GM18498 (cell line): ENCODE data around the gene PMEPA1.

Experiments
- ATAC-seq: cut with Tn5 transposase; IDR thresholded peaks from one replicate; pipeline ENCODE4 v1.9.1; 2021; ENCODE audit warnings: mild to moderate bottlenecking, moderate library complexity; ENCODE audit not compliant: unreplicated experiment

Gene PMEPA1

DNA sequence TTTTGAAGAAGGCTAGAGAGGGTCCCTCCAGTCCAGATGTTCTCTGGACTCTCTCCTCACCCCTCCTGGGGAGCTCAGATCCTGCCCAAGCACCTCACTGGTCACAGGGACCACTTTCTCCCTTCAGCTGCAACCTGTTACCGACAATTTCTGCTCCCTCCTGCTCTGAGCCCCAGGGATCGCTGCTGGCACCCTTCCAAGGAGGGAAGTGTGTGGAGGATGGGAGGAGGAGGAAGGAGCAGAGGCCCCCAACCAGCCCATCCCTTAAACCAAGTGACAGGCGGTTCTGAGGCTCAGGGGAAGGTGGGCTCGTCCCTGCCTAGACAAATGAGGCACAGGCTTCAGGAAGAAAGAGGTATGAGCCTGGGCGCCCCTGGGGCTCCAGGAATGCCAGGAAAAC lies 13.9 kb downstream of the PMEPA1 start:
- no peak for ATAC-seq

DNA sequence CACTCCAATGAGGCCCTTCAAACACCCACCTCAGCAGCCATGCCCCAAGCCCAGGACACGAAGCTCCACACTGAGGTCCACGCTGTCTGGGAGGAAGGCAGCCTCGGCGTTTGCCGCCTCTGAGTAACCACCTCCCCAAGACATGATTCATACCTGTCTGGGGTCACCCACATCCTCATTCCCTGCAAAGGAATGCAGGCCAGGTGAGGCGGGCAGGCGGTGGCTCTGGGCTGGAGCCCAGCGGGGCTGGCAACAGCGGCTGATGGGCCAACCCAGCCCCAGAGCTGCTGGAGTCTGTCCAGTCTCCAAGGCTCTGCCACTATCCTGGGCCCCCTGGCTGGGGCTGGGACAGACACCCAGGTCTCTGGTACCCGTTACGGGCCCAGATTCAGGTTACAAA lies 14.8 kb downstream of the PMEPA1 start:
- ATAC-seq: no peak

DNA sequence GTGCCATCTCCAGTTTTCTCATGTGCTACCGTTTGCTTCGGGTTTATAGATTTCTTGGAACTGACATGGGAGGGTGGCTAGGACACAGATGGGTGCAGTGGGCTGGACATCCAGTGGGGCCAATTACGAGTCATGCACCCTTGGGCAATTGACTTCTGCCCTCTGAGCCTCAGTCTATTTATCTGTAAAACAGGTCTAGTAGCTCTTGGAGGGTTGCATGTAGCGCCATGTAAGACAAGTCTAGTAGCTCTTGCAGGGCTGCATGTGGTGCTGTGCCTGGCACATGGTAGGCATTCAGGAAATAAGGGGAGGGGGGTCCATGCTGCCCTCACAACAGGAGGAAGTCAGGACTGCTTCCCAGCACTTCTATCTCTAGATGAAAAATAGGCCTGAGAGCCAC lies 15.3 kb downstream of the PMEPA1 start:
- no peak for ATAC-seq

DNA sequence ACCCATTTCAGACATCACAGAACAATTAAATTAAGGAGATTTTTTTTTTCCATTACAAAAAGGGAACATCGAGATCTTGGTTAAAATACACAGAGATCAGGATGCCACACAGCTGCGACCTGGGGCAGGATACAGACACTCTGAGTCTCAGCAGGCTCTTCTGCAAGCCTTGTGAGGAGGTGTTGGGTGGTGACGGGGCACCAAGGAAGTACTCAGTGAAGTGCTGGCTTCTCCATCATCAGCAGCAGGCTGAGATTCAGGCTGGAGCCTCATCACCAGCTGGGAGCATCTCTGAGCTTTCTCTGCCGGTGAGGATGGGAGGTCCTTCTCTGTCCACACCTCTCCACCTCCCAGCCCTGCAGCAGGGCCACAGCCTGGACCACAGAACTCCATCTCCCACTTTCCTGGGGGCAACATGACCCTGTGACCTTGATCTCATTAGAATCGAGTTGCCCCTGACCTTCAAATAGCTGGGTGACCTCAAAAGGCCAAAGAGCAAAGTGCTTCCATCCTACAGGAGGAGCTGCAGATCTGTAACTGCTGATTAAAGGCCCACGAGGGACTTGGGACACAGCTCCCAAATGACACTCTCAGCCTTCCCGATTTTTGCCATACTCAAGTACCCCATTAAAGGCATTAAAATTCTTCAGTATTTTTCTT lies 16.0 kb downstream of the PMEPA1 start:
- no peak for ATAC-seq

DNA sequence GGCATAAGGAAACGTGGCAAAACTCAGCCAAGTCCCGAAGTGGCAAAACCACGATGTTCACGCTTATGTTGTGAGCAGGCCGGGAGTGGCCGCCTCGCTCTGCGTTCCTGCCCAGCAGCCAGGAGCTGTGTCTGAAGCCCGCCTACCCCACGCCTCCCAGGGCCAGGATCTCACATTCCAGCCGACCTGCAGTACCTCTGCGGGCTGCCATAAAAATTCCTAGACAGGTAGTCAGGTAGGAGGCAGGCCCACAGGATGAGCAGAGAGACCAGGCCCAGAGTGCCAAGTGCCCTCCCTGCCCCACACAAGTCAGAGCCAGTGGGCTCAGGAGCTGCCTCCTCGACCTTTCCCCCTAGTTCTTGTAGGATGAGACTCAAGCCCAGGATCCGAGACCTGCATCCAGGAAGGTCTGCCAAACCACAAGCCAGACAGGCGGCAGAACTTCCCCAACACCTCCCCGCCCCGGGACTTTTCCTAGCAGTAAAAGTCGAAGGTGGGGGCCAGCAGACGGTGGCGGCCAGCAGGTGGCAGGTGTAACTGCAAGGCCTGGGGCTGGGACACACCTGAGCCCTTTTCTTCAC lies 16.7 kb downstream of the PMEPA1 start:
- no peak for ATAC-seq

DNA sequence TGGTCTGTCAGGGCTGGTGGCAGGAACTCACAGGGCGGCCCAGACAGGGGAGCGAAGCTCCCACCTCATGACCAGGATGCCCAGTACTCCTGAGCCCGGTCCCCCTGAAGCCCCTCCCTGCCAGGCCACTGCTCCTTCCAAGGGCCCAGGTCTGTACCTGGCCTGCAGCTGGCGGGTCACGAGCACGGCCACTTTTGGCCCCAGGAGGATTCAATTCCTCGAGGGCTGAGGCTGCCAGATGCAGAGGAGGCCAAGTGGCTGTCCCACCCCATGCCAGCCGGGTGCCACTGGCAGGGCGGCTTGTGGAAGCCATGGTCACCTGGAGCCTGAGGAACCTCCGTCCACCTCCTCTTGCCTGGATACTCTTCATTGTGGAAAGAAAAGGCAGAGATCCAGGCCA lies 17.4 kb downstream of the PMEPA1 start:
- ATAC-seq: no peak

DNA sequence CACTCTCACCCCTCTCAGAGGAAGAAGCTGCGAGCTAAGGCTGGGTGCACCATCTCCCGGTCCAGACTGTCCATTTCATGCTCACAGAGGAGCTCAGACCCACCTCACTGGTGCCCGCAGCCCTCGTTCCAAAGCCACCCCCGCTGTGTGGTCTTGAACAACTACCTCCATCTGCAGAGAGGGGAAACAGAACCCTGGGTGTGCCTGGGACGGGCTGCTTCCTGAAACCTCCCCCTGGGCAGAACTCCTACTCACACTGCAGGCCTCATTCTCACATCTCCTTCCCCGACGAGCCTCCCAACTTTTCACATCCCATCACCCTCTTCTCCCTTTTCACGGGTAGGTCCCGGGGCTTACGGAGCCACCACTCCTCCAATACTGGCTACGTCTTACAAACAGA lies 18.1 kb downstream of the PMEPA1 start:
- no peak for ATAC-seq

DNA sequence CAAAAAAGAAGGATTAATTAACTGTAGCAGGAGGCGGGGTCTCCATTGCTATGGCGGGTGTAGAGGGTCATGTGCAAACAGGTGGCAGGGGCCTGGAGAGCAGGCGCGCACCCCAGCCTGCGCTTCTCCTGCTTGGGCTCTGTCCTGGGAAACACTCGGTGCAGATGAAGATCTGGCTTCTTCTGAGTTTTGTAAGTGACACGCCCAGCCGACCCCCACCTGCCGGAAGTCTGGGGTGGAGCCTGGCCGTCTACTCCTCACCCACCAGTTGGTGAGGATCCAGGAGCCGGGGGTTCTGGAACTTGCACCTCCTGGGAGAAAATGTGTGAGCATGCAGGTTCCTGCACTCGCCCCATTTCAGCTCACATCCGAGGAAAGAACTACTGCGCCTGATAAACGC lies 19.3 kb downstream of the PMEPA1 start:
- ATAC-seq: no peak

DNA sequence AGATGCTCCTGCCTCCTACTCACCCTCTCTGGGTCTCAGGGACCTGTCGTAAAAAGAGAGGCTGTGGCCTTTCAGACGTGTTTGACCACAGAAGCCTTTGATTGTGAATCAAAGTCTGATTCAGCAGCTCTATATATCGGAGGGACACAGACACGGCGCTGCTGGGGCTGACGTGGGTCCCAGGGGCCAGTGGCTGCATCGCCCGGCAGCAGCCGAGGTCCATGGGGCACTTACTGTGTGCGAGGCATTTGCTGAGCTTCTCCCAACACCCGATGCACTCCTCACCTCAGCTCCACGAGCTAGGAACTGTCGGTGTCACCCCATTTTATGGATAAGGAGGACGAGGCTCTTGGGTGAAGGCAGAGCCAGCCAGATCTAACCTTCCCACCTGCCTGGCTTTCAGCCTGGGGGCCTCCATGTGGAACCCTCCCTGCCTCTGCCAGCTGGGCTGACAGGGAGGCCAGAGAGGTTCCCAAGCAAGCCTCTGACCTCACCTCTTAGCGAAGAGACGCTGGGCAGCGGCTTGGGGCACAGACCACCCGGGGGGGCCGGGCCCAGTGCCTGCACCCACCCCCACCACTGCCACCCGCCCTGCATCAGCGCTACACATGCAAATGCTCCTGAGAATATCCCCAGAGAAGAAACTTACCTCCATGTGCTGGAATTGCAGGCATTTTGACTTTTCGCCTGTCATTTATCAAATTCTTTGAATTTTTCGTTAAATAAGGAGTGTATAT lies 19.9 kb downstream of the PMEPA1 start:
- ATAC-seq: no peak

DNA sequence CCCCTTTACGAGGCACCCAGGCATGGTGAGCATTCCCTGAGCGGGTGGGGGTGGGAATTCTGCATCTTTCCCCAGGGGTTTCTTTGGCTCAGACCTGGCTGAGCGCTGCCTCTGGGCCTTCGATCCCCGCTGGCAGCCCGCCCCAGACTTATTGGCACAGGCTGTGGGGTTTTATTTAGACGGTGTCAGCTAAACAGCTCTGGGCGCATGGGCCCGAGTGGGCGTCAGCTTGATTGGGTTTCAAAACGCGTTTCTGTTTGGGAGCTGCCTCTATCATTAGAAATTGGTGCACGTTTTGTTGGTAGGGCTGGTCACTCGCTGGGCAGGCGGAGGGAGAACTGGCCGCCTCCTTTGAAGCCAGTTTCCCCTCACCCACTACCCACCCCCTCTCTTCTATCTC lies 21.0 kb downstream of the PMEPA1 start:
- no peak for ATAC-seq

DNA sequence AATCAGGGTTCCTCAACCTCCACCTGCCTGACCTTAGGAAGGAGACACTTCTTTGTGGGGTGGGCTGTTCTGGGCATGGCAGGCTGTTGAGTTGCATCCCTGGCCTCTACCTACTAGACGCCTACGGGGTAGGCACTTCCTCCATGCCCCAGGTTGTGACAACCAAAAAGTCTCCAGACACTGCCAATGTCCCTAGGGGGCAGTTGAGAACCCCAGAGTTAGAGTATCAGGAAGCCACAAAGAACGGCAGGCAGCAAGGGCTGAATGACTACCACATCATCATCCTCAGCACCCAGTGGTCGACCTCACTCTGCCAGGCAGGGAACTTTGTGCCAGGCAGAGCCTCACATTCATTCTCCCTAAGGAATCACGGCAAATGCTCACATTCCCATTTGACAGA lies 21.5 kb downstream of the PMEPA1 start:
- no peak for ATAC-seq

DNA sequence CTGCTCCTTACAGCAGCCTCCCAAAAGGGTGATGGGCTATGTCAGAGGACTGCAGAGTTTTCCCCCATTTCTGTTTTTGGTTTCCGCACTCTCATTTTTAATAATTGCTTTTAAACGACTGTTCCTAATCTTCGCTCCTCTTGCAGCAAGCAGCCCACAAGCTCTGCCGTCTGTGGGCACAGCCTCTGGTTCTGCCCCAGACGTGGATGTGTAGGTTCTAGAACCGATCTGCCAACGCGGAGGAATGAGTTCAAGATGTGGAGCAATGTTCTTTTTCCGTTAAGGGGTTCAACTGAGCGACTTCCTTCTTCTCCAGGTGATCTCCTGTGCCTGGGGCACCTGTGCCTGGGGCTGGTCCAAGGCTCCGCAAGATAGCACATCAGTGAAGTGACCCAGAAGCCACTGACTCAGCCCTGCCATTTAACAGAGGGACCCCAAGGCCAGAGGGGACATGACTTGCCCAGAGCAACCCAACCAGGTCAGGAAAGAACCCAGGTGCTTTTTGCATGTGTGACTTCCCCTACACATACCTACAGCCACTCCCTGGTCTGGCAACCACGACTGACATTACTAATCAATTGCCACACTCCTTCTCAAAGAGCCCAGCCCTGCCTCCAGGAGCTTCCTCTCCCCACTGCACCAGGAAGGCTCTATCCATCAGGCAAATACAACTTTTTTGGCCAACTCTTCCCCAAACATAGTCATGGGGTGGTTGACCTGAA lies 22.7 kb downstream of the PMEPA1 start:
- ATAC-seq: no peak

DNA sequence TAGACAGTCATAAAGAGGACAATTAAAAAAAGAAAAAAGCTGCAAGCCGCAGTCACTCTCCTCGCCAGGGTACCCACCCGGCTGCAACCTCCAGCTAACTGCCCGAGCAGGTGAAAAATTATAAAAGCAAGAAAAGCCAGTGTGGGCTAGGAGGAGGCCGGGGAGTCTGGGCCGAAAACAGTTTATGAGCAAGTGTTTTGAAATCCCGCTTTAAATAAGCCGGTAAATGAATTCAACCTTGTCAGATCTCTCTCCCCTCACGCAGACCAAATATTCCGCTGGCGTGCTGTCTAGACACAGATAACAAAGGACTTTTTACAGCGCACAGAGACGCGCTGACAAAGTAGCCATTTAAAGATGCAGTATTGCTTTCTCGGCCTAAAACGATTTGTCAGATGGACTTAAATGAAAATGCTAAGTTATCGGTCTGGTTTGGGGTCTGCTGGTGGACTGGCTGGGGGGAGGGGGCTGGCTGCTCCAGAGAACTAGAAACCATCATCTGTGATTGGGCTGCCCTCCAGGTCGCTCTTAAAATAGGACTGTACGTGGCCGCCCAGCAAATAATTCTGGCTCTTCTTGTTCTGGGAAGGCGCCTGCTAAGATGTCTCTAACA lies 24.6 kb downstream of the PMEPA1 start:
- ATAC-seq: no peak

DNA sequence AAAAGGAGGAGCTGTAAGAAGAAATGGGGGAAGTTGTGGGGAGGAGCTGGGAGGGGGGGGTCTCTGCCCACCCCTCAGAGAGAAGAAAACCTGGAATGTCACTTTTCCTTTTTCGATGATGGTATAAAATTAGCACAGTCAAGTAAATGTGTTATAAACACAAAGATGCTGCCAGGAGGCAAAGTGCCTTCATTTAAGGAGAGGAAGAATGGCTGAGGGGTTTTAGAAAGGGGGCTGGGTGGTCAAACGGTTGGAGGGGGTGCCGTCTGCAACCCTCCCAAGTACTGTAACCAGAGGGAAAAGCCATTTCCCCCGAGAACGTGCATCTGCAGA lies 25.0 kb downstream of the PMEPA1 start:
- ATAC-seq: no peak

DNA sequence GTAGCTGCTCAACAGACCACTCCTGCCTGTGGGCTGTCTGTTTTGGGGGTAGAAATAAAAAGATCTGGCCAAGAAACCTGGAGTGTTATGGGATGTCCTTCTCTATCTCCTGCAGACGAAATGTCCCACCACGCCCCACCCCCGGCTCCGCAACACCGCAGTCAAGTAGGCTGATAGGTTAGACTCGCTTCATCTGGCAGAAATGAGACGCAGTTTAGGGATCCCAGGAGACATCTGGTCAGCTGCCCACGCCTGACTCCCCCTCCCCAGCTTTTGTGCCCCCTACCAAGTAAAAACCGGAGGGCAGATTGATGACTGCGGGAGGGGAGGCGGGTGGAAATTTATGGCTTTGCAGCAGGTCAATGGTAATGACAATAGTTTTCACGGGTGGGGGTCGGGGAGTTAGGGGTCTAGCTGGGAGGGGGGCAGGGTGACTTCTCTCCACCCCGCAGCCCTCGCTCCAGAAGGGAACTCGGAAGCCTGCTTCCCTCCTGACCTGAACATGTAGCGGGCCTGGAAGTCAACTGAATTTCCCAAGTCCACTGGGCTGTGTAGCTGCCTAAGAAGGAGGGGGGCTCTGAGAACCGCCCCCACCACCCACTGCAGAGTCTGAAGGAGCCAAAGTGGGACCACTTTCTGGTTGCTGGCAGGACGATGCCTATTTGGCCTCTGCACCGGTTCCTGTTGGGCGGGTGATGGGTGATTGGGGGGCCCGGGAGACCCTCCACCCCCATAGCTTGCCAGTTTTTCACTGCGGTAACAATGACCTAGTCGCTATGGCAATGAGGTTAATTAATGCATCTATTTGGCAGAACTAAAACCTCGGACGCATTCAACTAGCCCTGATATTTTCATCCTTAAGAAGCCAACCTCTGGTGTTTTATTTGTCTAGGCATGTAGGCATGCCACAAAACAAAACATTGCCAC lies 25.7 kb downstream of the PMEPA1 start:
- no peak for ATAC-seq

DNA sequence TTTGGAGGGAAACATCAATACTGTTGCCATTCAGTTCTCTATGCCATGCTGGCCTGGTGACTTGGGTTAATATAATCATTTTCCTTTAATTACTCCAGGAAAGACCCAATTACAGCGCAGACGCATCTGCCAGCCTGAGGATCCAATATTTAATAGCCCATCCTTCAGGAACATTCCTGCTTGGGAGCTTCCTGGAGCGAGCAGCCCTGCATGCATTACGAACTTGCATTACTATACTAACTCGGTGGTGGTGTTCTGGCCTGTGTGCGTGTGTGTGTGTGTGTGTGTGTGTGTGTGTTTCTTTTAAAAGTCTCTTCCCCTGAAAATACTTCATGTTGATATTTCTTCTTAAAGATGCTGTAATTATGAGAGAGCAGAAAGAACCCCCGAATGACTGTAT lies 26.5 kb downstream of the PMEPA1 start:
- ATAC-seq: no peak

DNA sequence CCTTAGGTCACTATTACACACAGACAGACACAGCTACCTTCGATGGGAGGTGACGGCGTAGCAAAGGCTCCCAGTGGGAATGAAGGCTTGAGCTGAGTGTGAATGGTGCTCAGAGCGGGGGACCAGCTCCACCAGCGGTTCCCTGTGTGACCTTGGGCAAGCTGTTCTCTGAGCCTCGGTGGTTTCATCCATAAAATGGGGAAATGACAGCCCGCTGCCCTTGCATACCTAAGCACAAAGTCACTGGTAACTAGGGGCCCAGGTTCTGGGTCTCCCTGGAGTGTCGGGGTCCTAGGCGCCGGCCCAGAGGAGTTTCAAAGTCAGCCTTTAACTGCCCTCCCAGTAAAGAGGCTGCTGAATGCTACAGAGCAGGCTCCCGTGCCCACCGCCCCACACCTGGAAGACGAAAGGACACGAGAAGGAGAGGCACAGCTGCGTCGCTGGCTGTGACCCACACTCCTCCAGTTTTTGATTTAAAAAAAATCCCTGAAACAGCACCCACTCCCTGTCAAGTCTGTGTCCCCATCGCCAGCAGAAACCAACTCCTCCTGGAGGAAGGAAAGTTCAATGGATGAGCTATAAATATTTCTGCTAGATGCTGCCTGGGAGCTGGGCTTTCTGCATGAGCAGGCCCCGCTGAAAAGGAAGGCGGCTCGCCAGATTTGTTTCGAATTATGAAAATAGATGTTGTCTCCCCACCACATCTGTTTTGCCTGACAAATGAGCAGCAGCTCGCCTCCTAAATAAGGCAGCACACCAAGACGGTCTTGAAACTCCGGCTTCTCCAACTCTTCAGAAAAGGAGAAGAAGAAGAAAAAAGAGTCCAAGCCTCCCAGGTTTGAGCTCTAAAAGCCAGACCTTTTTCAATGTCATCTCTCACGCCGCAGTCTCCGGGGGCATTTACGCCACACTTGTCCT lies 27.4 kb downstream of the PMEPA1 start:
- ATAC-seq: peak; percentile 36

DNA sequence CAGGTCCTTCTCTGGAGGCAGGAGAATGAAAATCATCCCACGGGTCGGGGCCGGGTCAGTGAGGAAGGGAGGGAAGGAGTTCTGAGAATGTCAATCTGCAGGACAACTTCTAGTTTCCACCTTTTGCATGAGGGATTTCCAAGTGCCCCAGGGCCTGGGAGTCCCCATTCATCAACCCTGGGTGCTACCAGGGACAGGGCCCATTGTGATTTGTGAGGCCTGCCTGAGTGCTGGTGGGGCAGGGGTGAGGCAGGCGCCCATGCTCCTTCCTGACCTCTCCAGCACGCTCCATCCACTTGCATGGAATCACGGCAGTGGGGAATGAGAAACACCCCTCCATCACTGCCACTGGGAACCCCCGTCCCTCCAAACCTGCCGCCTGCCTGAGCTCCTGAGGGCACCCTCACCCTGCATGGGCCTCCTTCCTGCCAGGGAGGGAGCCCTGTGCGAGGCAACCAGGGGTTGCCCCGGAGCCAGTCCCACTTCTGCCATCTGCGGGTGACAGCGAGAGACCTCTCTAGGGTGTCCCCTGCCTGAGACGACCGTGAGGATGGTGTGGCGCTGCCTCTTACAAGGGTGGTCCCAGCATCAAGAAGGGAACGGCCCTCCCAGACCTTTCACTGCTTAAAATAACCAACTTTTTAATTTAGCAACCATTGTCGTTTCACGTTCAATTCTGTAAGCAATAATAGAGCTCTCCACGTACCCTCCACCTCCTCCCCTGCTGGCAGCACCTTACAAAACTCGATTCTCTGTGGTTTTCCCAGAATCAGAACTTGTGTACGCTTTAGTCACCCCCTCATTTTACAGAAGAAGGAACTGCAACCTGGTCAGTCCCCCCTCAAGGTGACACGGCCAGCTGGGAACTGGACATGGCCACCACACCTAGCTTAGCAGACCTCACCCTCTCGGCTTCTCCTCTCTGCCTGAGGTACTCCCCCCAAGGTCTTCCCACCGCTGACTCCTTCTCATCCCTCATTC lies 28.6 kb downstream of the PMEPA1 start:
- peak; percentile 37 for ATAC-seq
